Measurements from ENCODE around the gene TP53BP2.
"Not testable (repeated sequence)": the region's sequence is repeated elsewhere in the genome, so short reads cannot be mapped to it uniquely, and the experiment has no call there.

The TP53BP2 gene

GRCh38 chr1:223873044-223873443, 27.3 kb upstream of the TP53BP2 start:
- Histone ChIP-seq H3K36me3 (ENCODE audit: control insufficient read depth, insufficient read depth, low read length) (no peaks in the 10 kb centered on the region), H3K9ac (ENCODE audit: low read depth, low read length) (no peak overlapping the region), H3K27ac (ENCODE audit: low read depth, low read length) (no peak overlapping the region), H3K4me3 (ENCODE audit: low read depth, low read length) (no peak overlapping the region), H3K27me3 (ENCODE audit: control insufficient read depth, insufficient read depth, low read length) (no peaks in the 10 kb centered on the region), H3K9me3 (ENCODE audit: control insufficient read depth, insufficient read depth, low read length) (peaks cover 7% of the 10 kb centered on the region; the same call in 1 of the 2 replicates), H3K4me1 (ENCODE audit: control insufficient read depth, insufficient read depth, low read length) (peaks cover 14% of the 10 kb centered on the region)

- no peaks in the 10 kb centered on the region for H3K27me3 ChIP-seq (ENCODE audit: control insufficient read depth, insufficient read depth, low read length)
- no peak overlapping the region for H3K4me3 ChIP-seq (ENCODE audit: low read depth, low read length)
- no peak overlapping the region for H3K9ac ChIP-seq (ENCODE audit: low read depth, low read length)
- peaks cover 14% of the 10 kb centered on the region for H3K4me1 ChIP-seq (ENCODE audit: control insufficient read depth, insufficient read depth, low read length)
- H3K36me3 ChIP-seq (ENCODE audit: control insufficient read depth, insufficient read depth, low read length): no peaks in the 10 kb centered on the region
- H3K9me3 ChIP-seq (ENCODE audit: control insufficient read depth, insufficient read depth, low read length): peaks cover 7% of the 10 kb centered on the region; the same call in 1 of the 2 replicates
- no peak overlapping the region for H3K27ac ChIP-seq (ENCODE audit: low read depth, low read length)
Measured at GRCh38 chr1:223872308-223872901, 26.7 kb upstream of the TP53BP2 start.

- Histone ChIP-seq H3K27me3 (ENCODE audit: control insufficient read depth, insufficient read depth, low read length) (no peaks in the 10 kb centered on the region), H3K9ac (ENCODE audit: low read depth, low read length) (no peak overlapping the region), H3K36me3 (ENCODE audit: control insufficient read depth, insufficient read depth, low read length) (no peaks in the 10 kb centered on the region), H3K4me1 (ENCODE audit: control insufficient read depth, insufficient read depth, low read length) (peaks cover 14% of the 10 kb centered on the region), H3K27ac (ENCODE audit: low read depth, low read length) (no peak overlapping the region), H3K9me3 (ENCODE audit: control insufficient read depth, insufficient read depth, low read length) (no peaks in the 10 kb centered on the region), H3K4me3 (ENCODE audit: low read depth, low read length) (no peak overlapping the region)
Measured at GRCh38 chr1:223870617-223871574, 25.1 kb upstream of the TP53BP2 start.

- not testable (repeated sequence) for H3K27me3 ChIP-seq (ENCODE audit: control insufficient read depth, insufficient read depth, low read length); H3K36me3 ChIP-seq (ENCODE audit: control insufficient read depth, insufficient read depth, low read length); H3K4me1 ChIP-seq (ENCODE audit: control insufficient read depth, insufficient read depth, low read length); H3K27ac ChIP-seq (ENCODE audit: low read depth, low read length); H3K4me3 ChIP-seq (ENCODE audit: low read depth, low read length); H3K9me3 ChIP-seq (ENCODE audit: control insufficient read depth, insufficient read depth, low read length); H3K9ac ChIP-seq (ENCODE audit: low read depth, low read length)
Measured at GRCh38 chr1:223864599-223865368, 19.0 kb upstream of the TP53BP2 start.

GRCh38 chr1:223864084-223864483, 18.3 kb upstream of the TP53BP2 start:
- no peak overlapping the region for H3K4me3 ChIP-seq (ENCODE audit: low read depth, low read length)
- H3K9me3 ChIP-seq (ENCODE audit: control insufficient read depth, insufficient read depth, low read length): no peaks in the 10 kb centered on the region
- no peaks in the 10 kb centered on the region for H3K36me3 ChIP-seq (ENCODE audit: control insufficient read depth, insufficient read depth, low read length)
- no peak overlapping the region for H3K9ac ChIP-seq (ENCODE audit: low read depth, low read length)
- H3K27ac ChIP-seq (ENCODE audit: low read depth, low read length): no peak overlapping the region
- no peaks in the 10 kb centered on the region for H3K4me1 ChIP-seq (ENCODE audit: control insufficient read depth, insufficient read depth, low read length)
- H3K27me3 ChIP-seq (ENCODE audit: control insufficient read depth, insufficient read depth, low read length): no peaks in the 10 kb centered on the region

- no peaks in the 10 kb centered on the region for H3K27me3 ChIP-seq (ENCODE audit: control insufficient read depth, insufficient read depth, low read length)
- no peak overlapping the region for H3K9ac ChIP-seq (ENCODE audit: low read depth, low read length)
- no peaks in the 10 kb centered on the region for H3K36me3 ChIP-seq (ENCODE audit: control insufficient read depth, insufficient read depth, low read length)
- H3K9me3 ChIP-seq (ENCODE audit: control insufficient read depth, insufficient read depth, low read length): no peaks in the 10 kb centered on the region
- no peak overlapping the region for H3K4me3 ChIP-seq (ENCODE audit: low read depth, low read length)
- no peaks in the 10 kb centered on the region for H3K4me1 ChIP-seq (ENCODE audit: control insufficient read depth, insufficient read depth, low read length)
- no peak overlapping the region for H3K27ac ChIP-seq (ENCODE audit: low read depth, low read length)
Measured at GRCh38 chr1:223861904-223862303, 16.2 kb upstream of the TP53BP2 start.

GRCh38 chr1:223860051-223860622, 14.4 kb upstream of the TP53BP2 start:
- no peaks in the 10 kb centered on the region for H3K36me3 ChIP-seq (ENCODE audit: control insufficient read depth, insufficient read depth, low read length)
- H3K27ac ChIP-seq (ENCODE audit: low read depth, low read length): no peak overlapping the region
- no peaks in the 10 kb centered on the region for H3K4me1 ChIP-seq (ENCODE audit: control insufficient read depth, insufficient read depth, low read length)
- H3K27me3 ChIP-seq (ENCODE audit: control insufficient read depth, insufficient read depth, low read length): no peaks in the 10 kb centered on the region
- no peaks in the 10 kb centered on the region for H3K9me3 ChIP-seq (ENCODE audit: control insufficient read depth, insufficient read depth, low read length)
- no peak overlapping the region for H3K9ac ChIP-seq (ENCODE audit: low read depth, low read length)
- H3K4me3 ChIP-seq (ENCODE audit: low read depth, low read length): no peak overlapping the region

- no peaks in the 10 kb centered on the region for H3K4me1 ChIP-seq (ENCODE audit: control insufficient read depth, insufficient read depth, low read length)
- no peak overlapping the region for H3K4me3 ChIP-seq (ENCODE audit: low read depth, low read length)
- no peak overlapping the region for H3K27ac ChIP-seq (ENCODE audit: low read depth, low read length)
- H3K9me3 ChIP-seq (ENCODE audit: control insufficient read depth, insufficient read depth, low read length): no peaks in the 10 kb centered on the region
- H3K9ac ChIP-seq (ENCODE audit: low read depth, low read length): no peak overlapping the region
- no peaks in the 10 kb centered on the region for H3K36me3 ChIP-seq (ENCODE audit: control insufficient read depth, insufficient read depth, low read length)
- no peaks in the 10 kb centered on the region for H3K27me3 ChIP-seq (ENCODE audit: control insufficient read depth, insufficient read depth, low read length)
Measured at GRCh38 chr1:223859058-223859457, 13.3 kb upstream of the TP53BP2 start.

- Histone ChIP-seq H3K9ac (ENCODE audit: low read depth, low read length) (no peak overlapping the region), H3K27ac (ENCODE audit: low read depth, low read length) (no peak overlapping the region), H3K4me3 (ENCODE audit: low read depth, low read length) (no peak overlapping the region), H3K4me1 (ENCODE audit: control insufficient read depth, insufficient read depth, low read length) (no peaks in the 10 kb centered on the region), H3K36me3 (ENCODE audit: control insufficient read depth, insufficient read depth, low read length) (no peaks in the 10 kb centered on the region), H3K9me3 (ENCODE audit: control insufficient read depth, insufficient read depth, low read length) (no peaks in the 10 kb centered on the region), H3K27me3 (ENCODE audit: control insufficient read depth, insufficient read depth, low read length) (no peaks in the 10 kb centered on the region)
Measured at GRCh38 chr1:223856386-223856785, 10.6 kb upstream of the TP53BP2 start.

GRCh38 chr1:223853748-223854147, 8.0 kb upstream of the TP53BP2 start:
- Histone ChIP-seq H3K4me3 (ENCODE audit: low read depth, low read length) (no peak overlapping the region), H3K9ac (ENCODE audit: low read depth, low read length) (no peak overlapping the region), H3K27me3 (ENCODE audit: control insufficient read depth, insufficient read depth, low read length) (no peaks in the 10 kb centered on the region), H3K4me1 (ENCODE audit: control insufficient read depth, insufficient read depth, low read length) (no peaks in the 10 kb centered on the region), H3K27ac (ENCODE audit: low read depth, low read length) (no peak overlapping the region), H3K36me3 (ENCODE audit: control insufficient read depth, insufficient read depth, low read length) (no peaks in the 10 kb centered on the region), H3K9me3 (ENCODE audit: control insufficient read depth, insufficient read depth, low read length) (no peaks in the 10 kb centered on the region)

All from HUES48 (cell line).